Pulmonary artery endothelial cell (primary cell): ENCODE data around the gene PHF1. TPM values are rescaled to one million over a fixed set of nuclear protein-coding genes. Genes with fewer than 3 reads are reported as not detected.

Source experiments
- DNase-seq: peaks from one replicate; pipeline ENCODE4 v3.0.0-alpha.2; 2011; ENCODE audit warnings: low read depth, low spot score
- total RNA-seq: library from RNA; depleted of rRNA; stranded (reverse); fragments of >200 nt; gene quantifications from 2 replicates; pipeline ENCODE4 v1.2.3, GENCODE V29; 2014

PHF1 gene
- total RNA-seq, 1 donor from 2014 or later: 6.8 TPM

- DNase-seq: no peak
Observed at GRCh38 chr6:33453393-33454008, 42.7 kb downstream of the PHF1 start.

GRCh38 chr6:33454009-33454946, 43.5 kb downstream of the PHF1 start, which contains the start of gene ZBTB9:
Gene ZBTB9, plus strand, starts transcription at chr6:33454576. Its CDS starts 525 bp downstream, at chr6:33455101.
- peak; percentile 83 for DNase-seq

GRCh38 chr6:33455051-33455450, 44.2 kb downstream of the PHF1 start:
- DNase-seq: no peak

- DNase-seq: no peak
Observed at GRCh38 chr6:33456156-33456555, 45.3 kb downstream of the PHF1 start.

- no peak for DNase-seq
Observed at GRCh38 chr6:33458676-33459075, 47.9 kb downstream of the PHF1 start.

- no peak for DNase-seq
Observed at GRCh38 chr6:33459226-33459625, 48.4 kb downstream of the PHF1 start.

Other genes starting within 250 kb of the PHF1 start
- 0.07 and 0.11 TPM in 2 replicates for gene COL11A2, start 218.5 kb upstream of the PHF1 start, total RNA-seq
- 22.4 and 23.6 TPM in 2 replicates for gene RXRB, start 210.3 kb upstream of the PHF1 start, total RNA-seq
- gene SLC39A7, start 210.1 kb upstream of the PHF1 start, total RNA-seq: 107 and 131 TPM in 2 replicates
- gene HSD17B8, start 206.4 kb upstream of the PHF1 start, total RNA-seq: 3.5 and 8.6 TPM in 2 replicates
- gene RING1, start 202.5 kb upstream of the PHF1 start, total RNA-seq: 23.0 and 27.5 TPM in 2 replicates
- gene VPS52, start 139.1 kb upstream of the PHF1 start, total RNA-seq: 32.1 and 33.0 TPM in 2 replicates
- 2,993 and 4,478 TPM in 2 replicates for gene RPS18, start 138.9 kb upstream of the PHF1 start, total RNA-seq
- gene B3GALT4, start 133.9 kb upstream of the PHF1 start, total RNA-seq: 2.8 and 4.7 TPM in 2 replicates
- 90.2 and 94.7 TPM in 2 replicates for gene WDR46, start 121.8 kb upstream of the PHF1 start, total RNA-seq
- 51.2 and 53.3 TPM in 2 replicates for gene PFDN6, start 121.4 kb upstream of the PHF1 start, total RNA-seq
- gene RGL2, start 112.1 kb upstream of the PHF1 start, total RNA-seq: 39.4 and 42.5 TPM in 2 replicates
- gene TAPBP, start 96.9 kb upstream of the PHF1 start, total RNA-seq: 48.7 and 71.1 TPM in 2 replicates
- 14.3 and 16.4 TPM in 2 replicates for gene ZBTB22, start 93.3 kb upstream of the PHF1 start, total RNA-seq
- 48.6 and 49.9 TPM in 2 replicates for gene DAXX, start 88.1 kb upstream of the PHF1 start, total RNA-seq
- gene KIFC1, start 19.2 kb upstream of the PHF1 start, total RNA-seq: 19.9 and 40.4 TPM in 2 replicates
- gene CUTA, start 7.1 kb downstream of the PHF1 start, total RNA-seq: 49.5 and 51.8 TPM in 2 replicates
- 1.5 and 2.2 TPM in 2 replicates for gene SYNGAP1, start 9.1 kb downstream of the PHF1 start, total RNA-seq
- 6.1 and 6.7 TPM in 2 replicates for gene ZBTB9, start 43.6 kb downstream of the PHF1 start, total RNA-seq
- 21.9 and 22.9 TPM in 2 replicates for gene BAK1, start 169.3 kb downstream of the PHF1 start, total RNA-seq
- gene ITPR3, start 210.3 kb downstream of the PHF1 start, total RNA-seq: 59.5 and 62.5 TPM in 2 replicates